Breast epithelium (tissue), 3 donors: ENCODE measurements around the gene NELL1.

ENCODE experiments used
- POLR2AphosphoS5 ChIP-seq, 3 donors: sonication (generic); formaldehyde crosslinking; IDR thresholded peaks; one replicate each; pipeline ENCODE4 v1.6.1; 2017; ENCODE audit warnings: antibody characterized with exemption in 3 of 3
- TF ChIP-seq, protein P1 (sequence below), 3 donors: fragments of 450-650 bp; IDR thresholded peaks; one replicate each; pipeline ENCODE4 v1.5.1; 2016 to 2017; ENCODE audit warnings: antibody characterized with exemption in 3 of 3, mild to moderate bottlenecking in 3 of 3, moderate library complexity in 3 of 3

DNA sequence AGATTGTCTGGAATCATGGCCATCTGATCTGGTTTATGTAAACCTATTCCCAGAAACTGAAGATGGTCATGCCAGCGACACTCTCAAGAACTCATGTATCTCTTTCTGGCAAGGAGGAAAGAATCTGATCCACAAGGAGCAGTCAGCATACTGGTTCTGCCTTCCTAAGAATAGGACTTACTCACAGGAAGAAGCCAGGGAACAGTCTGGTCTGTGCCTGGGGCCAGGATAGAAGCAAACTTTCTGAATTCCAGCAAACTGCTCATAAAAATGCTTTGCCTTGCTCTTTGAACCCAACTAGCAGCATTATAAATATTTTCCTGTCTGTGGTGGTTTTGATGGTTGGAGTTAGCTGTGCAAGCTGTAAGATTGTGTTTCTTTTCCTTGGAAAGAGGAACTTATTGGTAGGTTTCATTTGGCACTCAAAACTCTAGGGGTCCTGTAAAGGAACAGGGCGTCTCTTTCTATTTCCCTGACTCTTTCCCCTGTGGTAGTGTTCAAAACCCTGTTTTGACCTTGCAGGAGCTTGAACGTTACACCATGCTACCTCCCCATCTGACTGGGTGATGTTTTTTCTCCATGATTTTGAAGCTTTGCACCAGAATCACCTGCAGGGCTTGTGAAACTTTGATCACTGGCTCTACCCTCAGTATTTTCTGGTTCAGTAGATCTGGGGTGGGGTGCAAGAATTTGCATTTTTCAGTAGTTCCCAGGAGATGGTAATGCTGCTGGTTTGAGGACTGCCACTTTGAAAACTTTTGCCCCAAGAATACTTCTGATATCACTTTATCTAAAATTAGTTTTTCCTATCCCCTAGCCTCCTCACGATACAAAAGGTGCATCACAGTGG, 895.7 kb downstream of the NELL1 start:
- TF ChIP-seq, protein P1, sequence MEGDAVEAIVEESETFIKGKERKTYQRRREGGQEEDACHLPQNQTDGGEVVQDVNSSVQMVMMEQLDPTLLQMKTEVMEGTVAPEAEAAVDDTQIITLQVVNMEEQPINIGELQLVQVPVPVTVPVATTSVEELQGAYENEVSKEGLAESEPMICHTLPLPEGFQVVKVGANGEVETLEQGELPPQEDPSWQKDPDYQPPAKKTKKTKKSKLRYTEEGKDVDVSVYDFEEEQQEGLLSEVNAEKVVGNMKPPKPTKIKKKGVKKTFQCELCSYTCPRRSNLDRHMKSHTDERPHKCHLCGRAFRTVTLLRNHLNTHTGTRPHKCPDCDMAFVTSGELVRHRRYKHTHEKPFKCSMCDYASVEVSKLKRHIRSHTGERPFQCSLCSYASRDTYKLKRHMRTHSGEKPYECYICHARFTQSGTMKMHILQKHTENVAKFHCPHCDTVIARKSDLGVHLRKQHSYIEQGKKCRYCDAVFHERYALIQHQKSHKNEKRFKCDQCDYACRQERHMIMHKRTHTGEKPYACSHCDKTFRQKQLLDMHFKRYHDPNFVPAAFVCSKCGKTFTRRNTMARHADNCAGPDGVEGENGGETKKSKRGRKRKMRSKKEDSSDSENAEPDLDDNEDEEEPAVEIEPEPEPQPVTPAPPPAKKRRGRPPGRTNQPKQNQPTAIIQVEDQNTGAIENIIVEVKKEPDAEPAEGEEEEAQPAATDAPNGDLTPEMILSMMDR (IDR thresholded peaks at IDR 0.05) = no peak
- TF ChIP-seq POLR2AphosphoS5 (IDR thresholded peaks at IDR 0.05) = no peak
